HFFc6 (cell line): ENCODE measurements around the gene CCR5. TPM values are rescaled to one million over a fixed set of nuclear protein-coding genes. Genes with fewer than 3 reads are reported as not detected.

Experiments used
- DNase-seq: peaks from one replicate; pipeline ENCODE4 v3.0.0-alpha.2; 2018
- H3K27ac Mint-ChIP-seq: 2 replicates; pipeline ENCODE4 v1.8.0; 2020; ENCODE audit warnings: mild to moderate bottlenecking, mixed read lengths
- H3K27me3 Mint-ChIP-seq: 2 replicates; pipeline ENCODE4 v1.8.0; 2021; ENCODE audit warnings: mild to moderate bottlenecking, moderate library complexity, mixed read lengths; ENCODE audit not compliant: insufficient read depth
- H3K36me3 Mint-ChIP-seq: 2 replicates; pipeline ENCODE4 v1.8.0; 2021; ENCODE audit warnings: low read depth, mixed read lengths
- H3K4me1 Mint-ChIP-seq: 2 replicates; pipeline ENCODE4 v1.8.0; 2020; ENCODE audit warnings: low read depth, mixed read lengths
- H3K4me3 Mint-ChIP-seq: 2 replicates; pipeline ENCODE4 v1.8.0; 2020; ENCODE audit warnings: mild to moderate bottlenecking, moderate library complexity, mixed read lengths
- H3K9me3 Mint-ChIP-seq: 2 replicates; pipeline ENCODE4 v1.8.0; 2020; ENCODE audit warnings: mild to moderate bottlenecking, mixed read lengths
- CTCF ChIP-seq: fragments of 200-600 bp; sonication (generic); IDR thresholded peaks from 2 replicates; pipeline ENCODE4 v1.5.0; 2021; ENCODE audit warnings: antibody characterized with exemption, mild to moderate bottlenecking
- total RNA-seq, 6 experiments: library from RNA; stranded (reverse); fragmentation: NEBNext Ultra II Directional; extraction: Animal tissue kit (Norgen Biotek cat#: 25700); gene quantifications; 2 replicates in 1 of 6; 3 replicates in 5 of 6; pipeline ENCODE4 v1.2.3, GENCODE V29; 2021

The CCR5 gene
- total RNA-seq, 6 experiments from 2014 or later, result not detected

- Mint-ChIP-seq H3K27ac (no peak overlapping the region), H3K4me3 (peak overlapping the region; percentile 6; the same call in 1 of the 2 replicates), H3K9me3 (peaks cover 4% of the 10 kb centered on the region; the same call in 1 of the 2 replicates), H3K36me3 (no peaks in the 10 kb centered on the region), H3K4me1 (peaks cover 39% of the 10 kb centered on the region), H3K27me3 (peaks cover 26% of the 10 kb centered on the region)
- TF ChIP-seq CTCF, result no peak
- no peak for DNase-seq
These were observed 35.7 kb downstream of the CCR5 start for GRCh38 chr3:46406443-46406787.

- peak within 1 kb of the TSS; percentile 69 for H3K4me3 Mint-ChIP-seq
- H3K27ac Mint-ChIP-seq, result peak within 1 kb of the TSS; percentile 73
- H3K9me3 Mint-ChIP-seq, result peaks cover 4% of the 10 kb centered on the region; the same call in 1 of the 2 replicates
These were observed 36.3 kb downstream of the CCR5 start, which contains the start of the genes CCR5AS and CCRL2 for GRCh38 chr3:46406788-46407611. CCR5AS (minus strand) TSS chr3:46407066. CCRL2 (plus strand) TSS chr3:46407259; CDS start chr3:46408080, 821 bp downstream.

GRCh38 chr3:46407970-46408369 is 37.2 kb downstream of the CCR5 start:
- DNase-seq, result no peak
- Mint-ChIP-seq H3K36me3 (no peaks in the 10 kb centered on the region), H3K4me3 (peak overlapping the region; percentile 69; the same call in 1 of the 2 replicates), H3K27ac (peak overlapping the region; percentile 55), H3K9me3 (peaks cover 1% of the 10 kb centered on the region; the same call in 1 of the 2 replicates), H3K27me3 (peaks cover 27% of the 10 kb centered on the region), H3K4me1 (peaks cover 45% of the 10 kb centered on the region)
- no peak for TF ChIP-seq CTCF

More at GRCh38 chr3:46406788-46407611, 36.3 kb downstream of the CCR5 start, which contains the start of the genes CCR5AS and CCRL2:
- peaks cover 39% of the 10 kb centered on the region for H3K4me1 Mint-ChIP-seq
- DNase-seq, result no peak
- peaks cover 26% of the 10 kb centered on the region for H3K27me3 Mint-ChIP-seq
- no peaks in the 10 kb centered on the region for H3K36me3 Mint-ChIP-seq
- TF ChIP-seq CTCF, result no peak

GRCh38 chr3:46408853-46409252 is 38.1 kb downstream of the CCR5 start:
- no peak for DNase-seq
- Mint-ChIP-seq H3K4me3 (no peak overlapping the region), H3K9me3 (no peaks in the 10 kb centered on the region), H3K27ac (no peak overlapping the region), H3K27me3 (peaks cover 18% of the 10 kb centered on the region), H3K36me3 (no peaks in the 10 kb centered on the region), H3K4me1 (peaks cover 45% of the 10 kb centered on the region)
- TF ChIP-seq CTCF, result peak; percentile 20; the same call in 1 of the 2 replicates

GRCh38 chr3:46409739-46410489 is 39.2 kb downstream of the CCR5 start:
- Mint-ChIP-seq H3K27ac (no peak overlapping the region), H3K36me3 (no peaks in the 10 kb centered on the region), H3K4me3 (no peak overlapping the region), H3K9me3 (no peaks in the 10 kb centered on the region), H3K27me3 (peaks cover 19% of the 10 kb centered on the region), H3K4me1 (peaks cover 45% of the 10 kb centered on the region)
- DNase-seq, result no peak
- no peak for TF ChIP-seq CTCF
